Choroid plexus epithelial cell (primary cell): ENCODE results near the gene CCR4.
"Not testable (repeated sequence)": the region's sequence is repeated elsewhere in the genome, so short reads cannot be mapped to it uniquely, and the experiment has no call there.

ENCODE experiments used
- DNase-seq: peaks from one replicate; pipeline ENCODE4 v3.0.0-alpha.2; 2010; ENCODE audit warnings: low read depth
- H3K4me3 ChIP-seq: 2 replicates; pipeline ENCODE4 v1.5.1; 2011; ENCODE audit warnings: low read depth, mild to moderate bottlenecking, control low read depth, low read length, moderate library complexity
- CTCF ChIP-seq: conservative IDR thresholded peaks from 2 replicates; pipeline ENCODE4 v1.5.1; 2011; ENCODE audit warnings: low read depth, mild to moderate bottlenecking, control low read depth, inconsistent platforms, low read length, moderate library complexity

The CCR4 gene

DNA sequence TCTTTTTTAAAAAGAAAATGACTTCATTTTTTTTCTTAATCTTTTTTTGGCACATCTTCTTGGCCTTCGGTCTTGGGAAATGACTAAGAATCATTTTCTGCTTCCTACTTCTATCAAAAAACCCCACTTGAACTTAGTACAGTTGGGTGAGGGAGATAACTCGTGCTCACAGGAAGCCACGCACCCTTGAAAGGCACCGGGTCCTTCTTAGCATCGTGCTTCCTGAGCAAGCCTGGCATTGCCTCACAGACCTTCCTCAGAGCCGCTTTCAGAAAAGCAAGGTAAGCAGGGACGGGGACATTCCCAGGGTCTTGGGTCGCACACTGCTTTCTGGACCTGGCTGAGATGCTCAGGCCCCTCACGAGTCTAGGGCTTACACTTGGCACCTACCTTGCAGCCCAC lies at the start of gene CCR4:
CCR4 (plus strand) TSS at position 235 of the 402 bp plus-strand sequence. CDS start 1,779 bp downstream, outside the sequence.
- DNase-seq, result no peak
- H3K4me3 ChIP-seq, result no peak within 1 kb of the TSS
- no peak for TF ChIP-seq CTCF

DNA sequence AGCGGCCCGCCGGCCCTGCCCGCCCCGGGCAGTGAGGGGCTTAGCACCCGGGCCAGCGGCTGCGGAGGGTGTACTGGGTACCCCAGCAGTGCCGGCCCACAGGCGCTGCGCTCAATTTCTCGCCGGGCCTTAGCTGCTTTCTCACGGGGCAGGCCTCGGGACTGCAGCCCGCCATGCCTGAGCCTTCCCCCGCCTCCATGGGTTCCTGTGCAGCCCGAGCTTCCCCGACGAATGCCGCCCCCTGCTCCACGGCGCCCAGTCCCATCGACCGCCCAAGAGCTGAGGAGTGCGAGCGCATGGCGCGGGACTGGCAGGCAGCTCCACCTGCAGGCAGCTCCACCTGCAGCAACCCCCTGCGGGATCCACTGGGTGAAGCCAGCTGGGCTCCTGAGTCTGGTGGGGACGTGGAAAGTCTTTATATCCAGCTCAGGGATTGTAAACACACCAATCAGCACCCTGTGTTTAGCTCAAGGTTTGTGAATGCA lies 48.5 kb upstream of the CCR4 start:
- peak; percentile 27 for TF ChIP-seq CTCF
- DNase-seq, H3K4me3 ChIP-seq: not testable (repeated sequence)

- no peak overlapping the region for H3K4me3 ChIP-seq
- no peak for DNase-seq
- no peak for TF ChIP-seq CTCF
Measured at GRCh38 chr3:32903953-32904352, 47.5 kb upstream of the CCR4 start.

DNA sequence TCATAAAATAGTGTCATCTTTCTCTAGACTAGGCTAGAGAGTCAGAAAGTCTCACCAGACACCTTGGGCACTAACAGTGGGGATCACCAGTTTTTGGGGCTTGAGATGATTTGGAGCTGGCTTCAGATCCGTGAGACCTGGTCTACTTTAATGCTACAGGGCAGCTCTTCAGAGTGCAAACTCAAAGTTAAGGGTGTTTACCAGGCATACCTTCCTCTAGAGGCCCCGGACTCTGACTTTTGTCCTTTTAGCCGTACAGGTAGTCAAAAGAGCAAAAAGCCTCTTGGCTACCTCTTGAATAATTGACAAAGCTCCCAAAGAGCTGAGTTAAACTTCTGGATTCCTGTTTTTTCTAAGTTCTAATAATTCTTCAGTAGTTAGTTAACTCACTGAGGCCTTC lies 41.4 kb upstream of the CCR4 start:
- no peak for TF ChIP-seq CTCF
- H3K4me3 ChIP-seq, result no peak overlapping the region

DNA sequence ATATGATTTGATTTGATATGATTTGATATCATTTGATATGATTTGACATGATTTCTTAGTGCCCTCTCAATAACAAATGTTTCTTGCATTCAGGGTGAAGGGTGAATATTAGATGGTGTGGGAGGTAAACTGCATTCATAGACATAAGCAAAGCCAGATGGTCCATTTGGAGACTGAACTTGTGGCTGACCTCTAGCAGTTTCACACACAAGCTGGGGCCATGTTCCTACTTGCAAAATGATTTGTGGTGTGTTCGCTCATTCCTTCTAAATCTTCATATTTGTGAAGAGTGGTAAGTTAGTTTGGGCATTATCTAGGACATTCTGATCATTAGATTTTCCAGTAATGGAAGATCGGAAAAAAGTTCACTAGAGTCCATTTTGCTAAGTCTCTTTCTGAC lies 40.5 kb upstream of the CCR4 start:
- no peak overlapping the region for H3K4me3 ChIP-seq
- peak; percentile 65 for DNase-seq
- TF ChIP-seq CTCF, result no peak

More for the DNA sequence above, 41.4 kb upstream of the CCR4 start:
- DNase-seq, result no peak

DNA sequence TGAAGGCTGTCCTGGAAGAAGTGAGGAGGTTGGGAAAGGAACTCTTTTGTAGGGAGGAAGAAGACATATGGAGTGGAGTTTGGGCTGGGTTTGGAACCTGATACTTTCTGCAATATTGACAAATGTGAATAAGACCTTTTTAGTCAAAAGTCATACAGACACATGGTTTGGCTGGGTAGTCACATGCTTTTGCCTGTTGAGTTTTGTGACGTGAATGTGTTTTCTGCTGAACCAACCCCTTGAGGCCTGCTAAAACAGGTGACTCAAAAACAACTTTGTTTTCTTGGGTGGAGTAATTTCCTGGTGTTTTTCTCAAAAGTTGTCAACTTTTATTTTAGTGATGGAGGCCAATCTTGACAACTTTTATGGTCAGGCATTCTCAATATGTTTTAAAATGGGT lies 39.4 kb upstream of the CCR4 start:
- DNase-seq, result no peak
- TF ChIP-seq CTCF, result no peak
- no peak overlapping the region for H3K4me3 ChIP-seq

DNA sequence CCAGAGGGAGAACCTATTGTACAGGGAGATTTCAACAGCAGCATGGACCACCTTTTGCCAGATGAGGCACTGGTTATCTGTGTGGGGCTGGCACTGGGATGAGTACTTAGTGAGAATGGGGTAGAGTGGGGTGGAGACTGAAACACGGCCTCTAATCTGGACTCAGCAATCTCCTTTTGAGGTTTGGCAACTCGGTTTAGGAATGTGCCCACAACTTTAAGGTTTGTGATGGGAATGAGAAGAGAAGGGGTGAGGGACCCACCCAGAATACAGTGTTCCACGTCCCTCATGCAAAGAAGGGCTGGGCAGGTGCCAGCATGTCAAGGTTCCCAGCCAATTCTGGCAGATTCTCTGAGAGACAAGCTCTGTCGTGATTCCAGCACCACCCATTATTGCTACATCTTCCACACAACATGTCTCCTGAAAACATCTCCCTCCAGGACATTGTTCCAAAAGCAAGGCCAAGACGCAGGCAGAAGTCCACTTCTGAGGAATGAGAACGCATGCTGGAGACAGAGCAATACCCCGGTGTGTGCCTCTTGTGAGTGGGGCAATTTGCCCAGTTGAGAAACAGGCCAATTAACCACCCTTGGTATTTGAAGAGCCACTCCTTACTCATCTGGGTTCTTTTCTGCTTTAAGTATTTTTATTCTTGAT lies 37.5 kb upstream of the CCR4 start:
- no peak overlapping the region for H3K4me3 ChIP-seq
- DNase-seq, result peak; percentile 26
- no peak for TF ChIP-seq CTCF
